ENCODE measurements around the gene ABCA7. TPM values are rescaled to one million over a fixed set of nuclear protein-coding genes. Genes with fewer than 3 reads are reported as not detected.

Gene ABCA7
- total RNA-seq, 2 donors from 2014 or later: 33.7 to 87.3 TPM

DNA sequence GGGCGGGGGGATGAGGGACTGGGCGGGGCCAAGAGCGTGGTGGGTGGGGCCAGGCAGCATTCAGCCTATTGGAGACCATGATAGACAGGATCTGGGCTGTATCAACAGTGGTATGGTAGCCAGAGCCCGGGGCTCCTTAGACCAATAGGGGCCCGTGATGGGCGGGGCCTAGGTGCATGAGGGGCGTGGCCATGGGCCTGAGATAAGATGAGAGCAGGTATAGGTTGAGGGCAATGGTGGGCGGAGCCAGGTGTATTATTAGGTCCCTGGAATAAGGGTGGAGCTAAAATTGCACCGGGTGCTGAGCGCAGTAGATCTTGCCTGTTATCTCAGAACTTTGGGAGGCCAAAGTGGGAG, 5.3 kb downstream of the ABCA7 start:
- 75 to 80% methylated on average over 7 to 8 of the region's 10 CpGs for WGBS, 2 donors
- peak in 1 of 4 donors; percentile 50 for DNase-seq

DNA sequence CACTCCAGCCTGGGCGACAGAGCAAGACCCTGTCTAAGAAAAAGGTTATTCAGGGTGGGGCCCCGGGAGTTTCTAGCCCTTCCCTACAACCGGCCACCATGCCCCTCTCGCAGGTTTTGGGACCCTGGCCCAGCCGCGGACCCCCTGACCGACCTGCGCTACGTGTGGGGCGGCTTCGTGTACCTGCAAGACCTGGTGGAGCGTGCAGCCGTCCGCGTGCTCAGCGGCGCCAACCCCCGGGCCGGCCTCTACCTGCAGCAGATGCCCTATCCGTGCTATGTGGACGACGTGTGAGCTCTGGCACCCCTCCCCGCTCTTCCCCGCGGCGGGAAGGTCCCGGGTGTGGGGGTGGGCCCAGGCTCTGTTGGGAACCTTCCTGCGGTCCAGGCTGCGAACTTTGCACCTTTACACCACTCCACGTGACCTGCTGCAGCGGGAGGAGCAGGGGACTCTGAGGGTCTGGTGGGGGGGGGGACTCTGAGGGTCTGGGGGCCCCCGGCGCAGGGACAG, 6.3 kb downstream of the ABCA7 start:
- no peak overlapping the region for H3K27ac ChIP-seq
- no peaks in the 10 kb centered on the region for H3K27me3 ChIP-seq
- H3K36me3 ChIP-seq (replicated peaks in 1 of 2; ENCODE audit: insufficient read depth in 1 of 2, low read depth in 2 of 2): no peaks in the 10 kb centered on the region
- no peaks in the 10 kb centered on the region for H3K9me3 ChIP-seq
- ATAC-seq: no peak
- TF ChIP-seq, protein P1, sequence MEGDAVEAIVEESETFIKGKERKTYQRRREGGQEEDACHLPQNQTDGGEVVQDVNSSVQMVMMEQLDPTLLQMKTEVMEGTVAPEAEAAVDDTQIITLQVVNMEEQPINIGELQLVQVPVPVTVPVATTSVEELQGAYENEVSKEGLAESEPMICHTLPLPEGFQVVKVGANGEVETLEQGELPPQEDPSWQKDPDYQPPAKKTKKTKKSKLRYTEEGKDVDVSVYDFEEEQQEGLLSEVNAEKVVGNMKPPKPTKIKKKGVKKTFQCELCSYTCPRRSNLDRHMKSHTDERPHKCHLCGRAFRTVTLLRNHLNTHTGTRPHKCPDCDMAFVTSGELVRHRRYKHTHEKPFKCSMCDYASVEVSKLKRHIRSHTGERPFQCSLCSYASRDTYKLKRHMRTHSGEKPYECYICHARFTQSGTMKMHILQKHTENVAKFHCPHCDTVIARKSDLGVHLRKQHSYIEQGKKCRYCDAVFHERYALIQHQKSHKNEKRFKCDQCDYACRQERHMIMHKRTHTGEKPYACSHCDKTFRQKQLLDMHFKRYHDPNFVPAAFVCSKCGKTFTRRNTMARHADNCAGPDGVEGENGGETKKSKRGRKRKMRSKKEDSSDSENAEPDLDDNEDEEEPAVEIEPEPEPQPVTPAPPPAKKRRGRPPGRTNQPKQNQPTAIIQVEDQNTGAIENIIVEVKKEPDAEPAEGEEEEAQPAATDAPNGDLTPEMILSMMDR (IDR thresholded peaks at IDR 0.05): no peak
- TF ChIP-seq POLR2A (IDR thresholded peaks at IDR 0.05): no peak
- no peak overlapping the region for H3K4me3 ChIP-seq
- no peak for DNase-seq
- intact Hi-C loops (cut with DNase I): no loop called here
- peaks cover 12% of the 10 kb centered on the region for H3K4me1 ChIP-seq
- WGBS, 2 donors: 93 to 94% methylated on average over 16 to 33 of the region's 33 CpGs

More for the DNA sequence above, 5.3 kb downstream of the ABCA7 start:
- no peak overlapping the region for H3K4me3 ChIP-seq
- H3K27me3 ChIP-seq: no peaks in the 10 kb centered on the region
- peaks cover 22% of the 10 kb centered on the region for H3K4me1 ChIP-seq
- ATAC-seq: no peak
- no peak overlapping the region for H3K27ac ChIP-seq
- intact Hi-C loops (cut with DNase I): no loop called here
- H3K36me3 ChIP-seq (replicated peaks in 1 of 2; ENCODE audit: insufficient read depth in 1 of 2, low read depth in 2 of 2): no peaks in the 10 kb centered on the region
- H3K9me3 ChIP-seq: no peaks in the 10 kb centered on the region
- no peak for TF ChIP-seq POLR2A (IDR thresholded peaks at IDR 0.05)
- TF ChIP-seq, protein P1 (IDR thresholded peaks at IDR 0.05): no peak

DNA sequence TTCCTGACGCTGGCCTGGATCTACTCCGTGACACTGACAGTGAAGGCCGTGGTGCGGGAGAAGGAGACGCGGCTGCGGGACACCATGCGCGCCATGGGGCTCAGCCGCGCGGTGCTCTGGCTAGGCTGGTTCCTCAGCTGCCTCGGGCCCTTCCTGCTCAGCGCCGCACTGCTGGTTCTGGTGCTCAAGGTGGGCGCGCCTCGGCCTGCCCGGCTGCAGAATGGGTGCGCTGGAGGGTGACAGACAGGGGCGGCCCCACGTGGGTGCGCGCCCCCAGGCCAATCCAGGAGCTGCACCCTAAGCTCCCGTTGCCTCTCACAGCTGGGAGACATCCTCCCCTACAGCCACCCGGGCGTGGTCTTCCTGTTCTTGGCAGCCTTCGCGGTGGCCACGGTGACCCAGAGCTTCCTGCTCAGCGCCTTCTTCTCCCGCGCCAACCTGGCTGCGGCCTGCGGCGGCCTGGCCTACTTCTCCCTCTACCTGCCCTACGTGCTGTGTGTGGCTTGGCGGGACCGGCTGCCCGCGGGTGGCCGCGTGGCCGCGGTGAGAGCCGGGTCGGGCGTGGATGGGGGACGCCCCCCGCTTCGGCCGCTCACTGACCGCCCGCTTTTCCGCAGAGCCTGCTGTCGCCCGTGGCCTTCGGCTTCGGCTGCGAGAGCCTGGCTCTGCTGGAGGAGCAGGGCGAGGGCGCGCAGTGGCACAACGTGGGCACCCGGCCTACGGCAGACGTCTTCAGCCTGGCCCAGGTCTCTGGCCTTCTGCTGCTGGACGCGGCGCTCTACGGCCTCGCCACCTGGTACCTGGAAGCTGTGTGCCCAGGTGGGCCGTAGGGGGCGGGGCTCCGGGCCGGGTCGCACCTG, 7.2 kb downstream of the ABCA7 start:
- H3K27me3 ChIP-seq: no peaks in the 10 kb centered on the region
- H3K9me3 ChIP-seq: no peaks in the 10 kb centered on the region
- no peak overlapping the region for H3K4me3 ChIP-seq
- H3K27ac ChIP-seq: no peak overlapping the region
- ATAC-seq (no peak), DNase-seq (no peak)
- H3K36me3 ChIP-seq (replicated peaks in 1 of 2; ENCODE audit: insufficient read depth in 1 of 2, low read depth in 2 of 2): no peaks in the 10 kb centered on the region
- WGBS, 2 donors: 90 to 98% methylated on average over 31 to 74 of the region's 77 CpGs
- intact Hi-C loops (cut with DNase I): no loop called here
- peaks cover 3% of the 10 kb centered on the region for H3K4me1 ChIP-seq
- TF ChIP-seq, protein P1 (IDR thresholded peaks at IDR 0.05): no peak
- TF ChIP-seq POLR2A (IDR thresholded peaks at IDR 0.05): no peak

DNA sequence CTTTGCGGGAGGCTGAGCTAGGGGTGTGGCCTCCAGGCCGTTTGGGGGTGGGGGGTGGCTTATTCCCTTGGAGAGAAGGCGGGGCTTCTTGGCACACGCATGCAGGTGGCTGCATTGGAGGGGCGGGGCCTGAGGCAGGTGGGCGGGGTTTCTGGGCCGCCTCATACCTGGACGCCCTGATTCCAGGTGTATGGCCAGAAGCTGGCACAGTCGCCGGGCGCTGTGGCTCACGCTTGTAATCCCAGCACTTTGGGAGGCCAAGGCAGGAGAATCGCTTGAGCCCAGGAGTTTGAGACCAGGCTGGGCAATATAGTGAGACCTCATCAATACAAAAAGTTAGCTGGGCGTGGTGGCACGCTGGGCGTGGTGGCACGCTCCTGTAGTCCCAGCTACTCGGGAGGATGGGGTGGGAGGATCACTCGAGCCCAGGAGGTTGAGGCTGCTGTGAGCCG, 7.8 kb downstream of the ABCA7 start:
- Histone ChIP-seq H3K4me3 (no peak overlapping the region), H3K9me3 (no peaks in the 10 kb centered on the region), H3K27ac (no peak overlapping the region), H3K4me1 (no peaks in the 10 kb centered on the region), H3K36me3 (replicated peaks in 1 of 2; ENCODE audit: insufficient read depth in 1 of 2, low read depth in 2 of 2) (no peaks in the 10 kb centered on the region), H3K27me3 (no peaks in the 10 kb centered on the region)
- TF ChIP-seq, protein P1 (IDR thresholded peaks at IDR 0.05): no peak
- TF ChIP-seq POLR2A (IDR thresholded peaks at IDR 0.05): no peak
- DNase-seq: no peak
- intact Hi-C loops (cut with DNase I): no loop called here
- no peak for ATAC-seq
- 79 to 85% methylated on average over 2 to 16 of the region's 20 CpGs for WGBS, 2 donors
